IMR-90 (cell line): ENCODE data around the gene TGFB2. TPM values are rescaled to one million over a fixed set of nuclear protein-coding genes. Genes with fewer than 3 reads are reported as not detected.
A peak's percentile ranks its signal among the peaks of the same experiment; 100 is the strongest.

Experiments used
- ATAC-seq: fragments of 200-7000 bp; cut with Tn5 transposase; 2 replicates; pipeline ENCODE4 v1.9.1; 2020; ENCODE audit warnings: low read depth, mild to moderate bottlenecking, moderate library complexity
- BruUV-seq: library from RNA; stranded (reverse); fragments of 400-500 nt; replicated peaks from 2 replicates; lab custom pipeline; 2021; lab: Mats Ljungman, UMichigan
- CTCF ChIA-PET: fragments of 300-600 bp; formaldehyde crosslinking; extraction: SDS; loops from one replicate; lab custom pipeline; 2021; ENCODE audit warnings: antibody characterized with exemption; lab: Yijun Ruan, JAX
- POLR2A ChIA-PET: fragments of 300-600 bp; sonication (Branson Sonifier 250); formaldehyde crosslinking; loops from one replicate; lab custom pipeline; 2022; ENCODE audit warnings: antibody characterized with exemption; ENCODE audit not compliant: unreplicated experiment; lab: Charles Lee
- DNase-seq: peaks from one replicate; pipeline ENCODE4 v3.0.0; 2013
- H2AFZ ChIP-seq: replicated peaks from 2 replicates; pipeline ENCODE3; 2013; ENCODE audit warnings: low read length, mild to moderate bottlenecking; ENCODE audit not compliant: poor library complexity
- H2AK5ac ChIP-seq: 2 replicates; pipeline ENCODE4 v1.6.1; 2013; ENCODE audit warnings: low read depth, low read length, inconsistent platforms
- H2AK9ac ChIP-seq: replicated peaks from 2 replicates; pipeline ENCODE3; 2013; ENCODE audit warnings: mild to moderate bottlenecking, low read depth, low read length, moderate library complexity; ENCODE audit not compliant: poor library complexity
- H2BK120ac ChIP-seq: 2 replicates; pipeline ENCODE4 v1.6.1; 2013; ENCODE audit warnings: low read depth, low read length, inconsistent platforms
- H2BK15ac ChIP-seq: 3 replicates; pipeline ENCODE4 v1.6.1; 2013; ENCODE audit warnings: low read depth, low read length, inconsistent platforms
- H2BK20ac ChIP-seq: 2 replicates; pipeline ENCODE4 v1.6.1; 2013; ENCODE audit warnings: low read depth, mild to moderate bottlenecking, inconsistent platforms, low read length, moderate library complexity
- H2BK5ac ChIP-seq: 2 replicates; pipeline ENCODE4 v1.6.1; 2013; ENCODE audit warnings: mild to moderate bottlenecking, low read depth, low read length, inconsistent platforms; ENCODE audit not compliant: poor library complexity, severe bottlenecking
- H3K14ac ChIP-seq: replicated peaks from 2 replicates; pipeline ENCODE4 v1.6.1; 2013; ENCODE audit warnings: low read depth, low read length, inconsistent platforms
- H3K18ac ChIP-seq: 2 replicates; pipeline ENCODE4 v1.6.1; 2013; ENCODE audit warnings: low read depth, low read length, control low read depth
- H3K23ac ChIP-seq: 2 replicates; pipeline ENCODE4 v1.6.1; 2013; ENCODE audit warnings: low read depth, low read length, inconsistent platforms
- H3K27ac ChIP-seq: 2 replicates; pipeline ENCODE4 v1.5.1; 2013; ENCODE audit warnings: mild to moderate bottlenecking, control low read depth, low read length; ENCODE audit not compliant: insufficient read depth
- H3K27me3 ChIP-seq: 2 replicates; pipeline ENCODE4 v1.6.1; 2013; ENCODE audit warnings: low read length; ENCODE audit not compliant: control insufficient read depth, insufficient read depth
- H3K36me3 ChIP-seq: 2 replicates; pipeline ENCODE4 v1.6.1; 2013; ENCODE audit warnings: low read length, mixed read lengths; ENCODE audit not compliant: control insufficient read depth, insufficient read depth
- H3K4ac ChIP-seq: 2 replicates; pipeline ENCODE4 v1.6.1; 2013; ENCODE audit warnings: low read depth, low read length, inconsistent platforms
- H3K4me1 ChIP-seq: 2 replicates; pipeline ENCODE4 v1.6.1; 2013; ENCODE audit warnings: low read length, mixed read lengths; ENCODE audit not compliant: control insufficient read depth, insufficient read depth
- H3K4me2 ChIP-seq: 2 replicates; pipeline ENCODE4 v1.6.1; 2013; ENCODE audit warnings: low read depth, mild to moderate bottlenecking, control low read depth, low read length, moderate library complexity
- H3K4me3 ChIP-seq: 2 replicates; pipeline ENCODE4 v1.5.1; 2013; ENCODE audit warnings: low read depth, mild to moderate bottlenecking, control low read depth, low read length, moderate library complexity; ENCODE audit not compliant: insufficient read depth
- H3K56ac ChIP-seq: 2 replicates; pipeline ENCODE4 v1.6.1; 2013; ENCODE audit warnings: low read length, inconsistent platforms; ENCODE audit not compliant: insufficient read depth; ENCODE audit errors: extremely low read depth
- H3K79me1 ChIP-seq, 2 experiments: 2 replicates each; pipeline ENCODE4 v1.6.1; 2013; ENCODE audit warnings: low read length in 2 of 2, inconsistent platforms in 1 of 2, low read depth in 1 of 2
- H3K9ac ChIP-seq: 2 replicates; pipeline ENCODE4 v1.6.1; 2013; ENCODE audit warnings: low read depth, low read length, control low read depth
- H3K9me1 ChIP-seq: 2 replicates; pipeline ENCODE4 v1.6.1; 2013; ENCODE audit warnings: low read length, inconsistent platforms; ENCODE audit not compliant: insufficient read depth
- H3K9me3 ChIP-seq: 2 replicates; pipeline ENCODE4 v1.6.1; 2013; ENCODE audit warnings: low read length; ENCODE audit not compliant: control insufficient read depth, insufficient read depth
- H4K20me1 ChIP-seq: 2 replicates; pipeline ENCODE4 v1.6.1; 2013; ENCODE audit warnings: low read length, inconsistent platforms; ENCODE audit not compliant: insufficient read depth
- H4K5ac ChIP-seq: 2 replicates; pipeline ENCODE4 v1.6.1; 2013; ENCODE audit warnings: mild to moderate bottlenecking, low read depth, low read length, control low read depth
- H4K8ac ChIP-seq, 2 experiments: 2 replicates each; pipeline ENCODE4 v1.6.1; 2013; ENCODE audit warnings: low read depth in 2 of 2, low read length in 2 of 2, control low read depth in 1 of 2, inconsistent platforms in 1 of 2
- H4K91ac ChIP-seq: 2 replicates; pipeline ENCODE4 v1.6.1; 2013; ENCODE audit warnings: low read depth, low read length, inconsistent platforms; ENCODE audit not compliant: insufficient read depth
- BHLHE40 ChIP-seq: fragments of 150-350 bp; IDR thresholded peaks from 2 replicates; pipeline ENCODE4 v1.6.1; 2016; ENCODE audit warnings: mild to moderate bottlenecking, low read depth, low read length
- CEBPB ChIP-seq: IDR thresholded peaks from 2 replicates; pipeline ENCODE4 v1.6.1; 2012; ENCODE audit warnings: low read depth, low read length, improper control_type of control experiment
- CHD1 ChIP-seq: IDR thresholded peaks from 2 replicates; pipeline ENCODE4 v1.6.1; 2012; ENCODE audit warnings: low read depth, low read length, improper control_type of control experiment
- CTCF ChIP-seq: conservative IDR thresholded peaks from 2 replicates; pipeline ENCODE4 v1.5.1; 2012; ENCODE audit warnings: mild to moderate bottlenecking, low read depth, low read length, improper control_type of control experiment
- ELK1 ChIP-seq: fragments of 150-350 bp; IDR thresholded peaks from 2 replicates; pipeline ENCODE4 v1.6.1; 2016; ENCODE audit warnings: low read depth, mild to moderate bottlenecking, low read length, moderate library complexity, borderline replicate concordance
- FOS ChIP-seq: fragments of 150-350 bp; IDR thresholded peaks from 2 replicates; pipeline ENCODE4 v1.6.1; 2016; ENCODE audit warnings: low read depth, low read length
- MAFK ChIP-seq: IDR thresholded peaks from 2 replicates; pipeline ENCODE4 v1.6.1; 2012; ENCODE audit warnings: low read depth, low read length, improper control_type of control experiment
- MAZ ChIP-seq: IDR thresholded peaks from 2 replicates; pipeline ENCODE4 v1.6.1; 2012; ENCODE audit warnings: low read depth, mild to moderate bottlenecking, low read length, improper control_type of control experiment, moderate library complexity, borderline replicate concordance
- MXI1 ChIP-seq: IDR thresholded peaks from 2 replicates; pipeline ENCODE4 v1.6.1; 2012; ENCODE audit warnings: low read depth, mild to moderate bottlenecking, low read length, moderate library complexity, borderline replicate concordance
- NFE2L2 ChIP-seq: fragments of 150-350 bp; IDR thresholded peaks from 2 replicates; pipeline ENCODE4 v1.6.1; 2016; ENCODE audit warnings: low read depth, mild to moderate bottlenecking, low read length
- POLR2A ChIP-seq: IDR thresholded peaks from 2 replicates; pipeline ENCODE4 v1.6.1; 2012; ENCODE audit warnings: mild to moderate bottlenecking, low read depth, low read length
- RAD21 ChIP-seq: IDR thresholded peaks from 2 replicates; pipeline ENCODE4 v1.6.1; 2012; ENCODE audit warnings: low read length, improper control_type of control experiment
- RCOR1 ChIP-seq: IDR thresholded peaks from 2 replicates; pipeline ENCODE4 v1.6.1; 2012; ENCODE audit warnings: mild to moderate bottlenecking, low read length, improper control_type of control experiment; ENCODE audit not compliant: insufficient replicate concordance
- RFX5 ChIP-seq: IDR thresholded peaks from 2 replicates; pipeline ENCODE4 v1.8.0; 2012; ENCODE audit warnings: low read depth, mild to moderate bottlenecking, low read length, moderate library complexity
- SMC3 ChIP-seq: fragments of 150-350 bp; IDR thresholded peaks from 2 replicates; pipeline ENCODE4 v1.6.1; 2016; ENCODE audit warnings: low read depth, mild to moderate bottlenecking, antibody characterized with exemption, low read length, moderate library complexity
- WGBS, 2 experiments: methylation state at CpG; one replicate each; pipeline versions ENCODE4 v1.1.5 to v1.1.7; 2013; ENCODE audit warnings: missing lambda C conversion rate in 2 of 2; ENCODE audit not compliant: insufficient read length in 1 of 2; ENCODE audit errors: extremely low coverage in 2 of 2; 5-methylcytosine and 5-hydroxymethylcytosine counted together
- dilution Hi-C: fragments of 300-500 bp; cut with HindIII; formaldehyde crosslinking; loops from one replicate; pipeline ENCODE4 v1.14.3; 2018; ENCODE audit warnings: low sequenced_read_pairs; ENCODE audit not compliant: unreplicated experiment
- in situ Hi-C: fragments of 300-500 bp; cut with MboI; formaldehyde crosslinking; loops from 3 replicates; pipeline ENCODE4 v1.14.3; 2019; ENCODE audit warnings: low sequenced_read_pairs, inconsistent platforms, mixed read lengths
- intact Hi-C: fragments of 100-400 bp; cut with micrococcal nuclease; formaldehyde crosslinking; loops from 2 replicates; pipeline ENCODE4 v1.10.0; 2022
- polyA plus RNA-seq, 3 experiments: library from polyadenylated mRNA; depleted of rRNA; stranded (reverse); fragments of >200 nt; gene quantifications; 2 replicates each; pipeline ENCODE4 v1.2.3, GENCODE V29; 2012; ENCODE audit warnings: low replicate concordance in 1 of 3
- total RNA-seq: library from RNA; depleted of rRNA; stranded (reverse); fragments of >200 nt; gene quantifications from 2 replicates; pipeline ENCODE4 v1.2.3, GENCODE V29; 2012
- TF ChIP-seq, protein P1 (sequence below): fragments of 150-350 bp; IDR thresholded peaks from 2 replicates; pipeline ENCODE4 v1.6.1; 2017; ENCODE audit warnings: mild to moderate bottlenecking, antibody characterized with exemption, low read length, low read depth

TGFB2 gene
- total and polyA plus RNA-seq, 2 of the 4 experiments (the other 2 are of a cell fraction), result 3.7 to 3.8 TPM

GRCh38 chr1:218462587-218462986 lies 117.5 kb downstream of the TGFB2 start:
- no TSS peak for BruUV-seq
- ATAC-seq, result no peak
- Histone ChIP-seq H3K9me1 (peaks cover 16% of the 10 kb centered on the region; the same call in 1 of the 2 replicates), H3K9ac (no peak overlapping the region), H3K27ac (no peak overlapping the region), H3K23ac (no peak overlapping the region), H4K20me1 (no peaks in the 10 kb centered on the region), H2BK120ac (no peak overlapping the region), H3K4me2 (no peak overlapping the region), H2BK5ac (no peak overlapping the region), H2AFZ (peak overlapping the region; percentile 51), H4K5ac (no peak overlapping the region), H2AK5ac (peak overlapping the region; percentile 71; the same call in 1 of the 2 replicates), H3K4me3 (no peak overlapping the region), H2AK9ac (no peak overlapping the region), H3K27me3 (no peaks in the 10 kb centered on the region), H3K36me3 (no peaks in the 10 kb centered on the region), H3K4ac (no peak overlapping the region), H3K9me3 (no peaks in the 10 kb centered on the region), H3K56ac (no peak overlapping the region), H2BK15ac (0 out of 3 replicates have a peak overlapping the region, but pooled peaks have one; percentile 60), H4K8ac (0 out of 4 replicates have a peak overlapping the region, but pooled peaks of 1 of the 2 experiments have one; percentile 22), H3K79me1 (no peaks in the 10 kb centered on the region), H3K4me1 (peaks cover 22% of the 10 kb centered on the region), H3K18ac (peak overlapping the region; percentile 54), H3K14ac (no peak overlapping the region), H4K91ac (peak overlapping the region; percentile 8; the same call in 1 of the 2 replicates), H2BK20ac (no peak overlapping the region)
- TF ChIP-seq MXI1 (no peak), RCOR1 (no peak), CHD1 (no peak), SMC3 (no peak), RAD21 (no peak), CEBPB (no peak), MAFK (no peak), POLR2A (no peak), MAZ (no peak), FOS (no peak), ELK1 (no peak), BHLHE40 (no peak), NFE2L2 (no peak), CTCF (no peak), RFX5 (no peak)
- TF ChIP-seq, protein P1, sequence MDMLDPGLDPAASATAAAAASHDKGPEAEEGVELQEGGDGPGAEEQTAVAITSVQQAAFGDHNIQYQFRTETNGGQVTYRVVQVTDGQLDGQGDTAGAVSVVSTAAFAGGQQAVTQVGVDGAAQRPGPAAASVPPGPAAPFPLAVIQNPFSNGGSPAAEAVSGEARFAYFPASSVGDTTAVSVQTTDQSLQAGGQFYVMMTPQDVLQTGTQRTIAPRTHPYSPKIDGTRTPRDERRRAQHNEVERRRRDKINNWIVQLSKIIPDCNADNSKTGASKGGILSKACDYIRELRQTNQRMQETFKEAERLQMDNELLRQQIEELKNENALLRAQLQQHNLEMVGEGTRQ, result no peak
- dilution Hi-C loops, result no loop called here
- 100% methylated on average over 1 of the region's 2 CpGs; no CpG with 5 or more reads in 1 of the 2 experiments for WGBS, 2 experiments
- POLR2A ChIA-PET, result no interaction called here
- CTCF ChIA-PET, result interaction anchor here (0.5 kb wide), 1 partner anchor 266 kb away, joined by 5 read pairs; no protein-coding TSS in a partner anchor
- intact Hi-C loops, result loop anchor here (5.0 kb wide), 1 partner anchor 90 kb away; no protein-coding TSS in a partner anchor
- in situ Hi-C loops, result no loop called here
- DNase-seq, result no peak
